Aorta (tissue), 5 donors: ENCODE data around the gene PACSIN2. TPM values are rescaled to one million over a fixed set of nuclear protein-coding genes. Genes with fewer than 3 reads are reported as not detected.

Experiments
- ATAC-seq: fragments of 200-7000 bp; cut with Tn5 transposase; one replicate; pipeline ENCODE4 v1.9.1; 2022; ENCODE audit warnings: moderate library complexity; ENCODE audit not compliant: low FRiP score
- DNase-seq, 2 donors: peaks; one replicate each; pipeline ENCODE4 v3.0.0-alpha.2; 2020
- H3K27ac ChIP-seq, 2 donors: one replicate each; pipeline ENCODE4 v1.5.1; 2013; ENCODE audit warnings: low read length in 2 of 2, mild to moderate bottlenecking in 2 of 2, moderate library complexity in 2 of 2, control low read depth in 1 of 2, inconsistent platforms in 1 of 2, low read depth in 1 of 2
- H3K27me3 ChIP-seq, 2 donors: one replicate each; pipeline ENCODE4 v1.6.1; 2013; ENCODE audit warnings: control low read depth in 1 of 2, low read length in 1 of 2, mild to moderate bottlenecking in 1 of 2, moderate library complexity in 1 of 2; ENCODE audit not compliant: insufficient read depth in 2 of 2, control insufficient read depth in 1 of 2
- H3K36me3 ChIP-seq, 2 donors: one replicate each; pipeline ENCODE4 v1.6.1; 2013; ENCODE audit warnings: control low read depth in 1 of 2, low read length in 1 of 2, mild to moderate bottlenecking in 1 of 2; ENCODE audit not compliant: insufficient read depth in 2 of 2, control insufficient read depth in 1 of 2
- H3K4me1 ChIP-seq, 2 donors: one replicate each; pipeline ENCODE4 v1.6.1; 2013; ENCODE audit warnings: low read length in 2 of 2, control low read depth in 1 of 2, mild to moderate bottlenecking in 1 of 2, moderate library complexity in 1 of 2; ENCODE audit not compliant: insufficient read depth in 2 of 2, control insufficient read depth in 1 of 2
- H3K4me3 ChIP-seq, 2 donors: one replicate each; pipeline ENCODE4 v1.5.1; 2013; ENCODE audit warnings: low read length in 2 of 2, control low read depth in 1 of 2, mild to moderate bottlenecking in 1 of 2
- H3K9me3 ChIP-seq: one replicate; pipeline ENCODE4 v1.6.1; 2013; ENCODE audit warnings: mild to moderate bottlenecking, low read length; ENCODE audit not compliant: control insufficient read depth
- WGBS, 2 donors: extraction: QIAGEN DNeasy Blood & Tissue Kit; methylation state at CpG; one replicate each; pipeline ENCODE4 v1.1.7; 2013; 5-methylcytosine and 5-hydroxymethylcytosine counted together
- intact Hi-C, 2 donors: fragments of 100-400 bp; cut with DNase I; formaldehyde crosslinking; loops; one replicate each; pipeline versions ENCODE4 v1.14.2 to v1.15.0; 2022
- polyA plus RNA-seq, 2 donors: library from polyadenylated mRNA; stranded (reverse); fragments of 200-250 nt; gene quantifications; one replicate each; pipeline ENCODE4 v1.2.3, GENCODE V29; 2013
- total RNA-seq, 2 donors: library from RNA; stranded (reverse); fragmentation: NEBNext Ultra II Directional; extraction: Animal tissue kit (Norgen Biotek cat#: 25700); gene quantifications; one replicate each; pipeline ENCODE4 v1.2.1, GENCODE V29; 2021
- donor health status: healthy with polysubstance abuse.
- donor health status: Bipolar disorder and iron deficiency.
- donor health status: DM: no; HTN: no; CAD: no.
- donor health status: DM: no; HTN: no; CAD: no.
- donor health status: DM: yes; HTN: yes; CAD: no.

The PACSIN2 gene
- total and polyA plus RNA-seq, 4 donors = 50.5 to 127 (median 84.7) TPM

DNA sequence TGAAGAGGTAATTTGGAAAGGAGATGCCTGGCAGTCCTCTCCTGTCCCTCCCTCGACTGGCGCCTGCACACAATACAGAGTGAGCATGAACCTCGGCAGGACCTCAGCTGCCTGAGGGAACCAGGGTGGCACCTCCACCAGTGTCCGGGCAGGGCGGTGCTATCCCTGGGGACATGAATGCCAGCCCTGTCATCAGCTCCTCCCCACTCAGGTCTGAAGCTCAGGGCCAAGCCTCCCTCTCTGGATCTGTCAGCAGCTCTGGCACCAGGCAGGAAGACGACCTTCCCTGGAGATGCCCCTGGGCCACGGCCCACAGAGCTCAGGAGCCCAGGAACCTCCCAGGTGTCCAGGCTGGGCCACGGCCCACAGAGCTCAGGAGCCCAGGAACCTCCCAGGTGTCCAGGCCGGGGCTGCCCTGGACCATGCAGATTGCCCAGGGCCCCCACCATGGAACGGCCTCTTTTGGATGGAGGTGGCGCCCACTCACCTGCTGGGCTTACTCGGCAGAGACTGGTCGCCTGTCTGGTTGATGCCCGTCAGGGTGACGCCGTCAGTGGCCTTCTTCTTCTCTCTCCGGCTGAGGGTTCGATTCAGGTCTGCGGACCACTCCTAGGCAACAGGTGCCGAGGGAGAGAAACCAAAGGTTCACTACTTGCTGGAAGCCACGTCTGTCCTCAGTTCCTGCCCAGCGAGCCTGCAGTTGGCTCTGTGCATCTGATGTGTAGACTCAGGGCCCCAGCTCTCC is 136.2 kb downstream of the PACSIN2 start:
- no peaks in the 10 kb centered on the region for H3K9me3 ChIP-seq
- DNase-seq = no peak
- no peak for ATAC-seq
- H3K27me3 ChIP-seq = no peaks in the 10 kb centered on the region
- H3K4me1 ChIP-seq = no peaks in the 10 kb centered on the region
- intact Hi-C loops = no loop called here
- WGBS, 2 donors = 88 to 91% methylated on average over 22 of the region's 22 CpGs
- H3K27ac ChIP-seq = no peak overlapping the region
- H3K36me3 ChIP-seq = peaks cover 0 to 16% of the 10 kb centered on the region in 2 donors
- H3K4me3 ChIP-seq = no peak overlapping the region

DNA sequence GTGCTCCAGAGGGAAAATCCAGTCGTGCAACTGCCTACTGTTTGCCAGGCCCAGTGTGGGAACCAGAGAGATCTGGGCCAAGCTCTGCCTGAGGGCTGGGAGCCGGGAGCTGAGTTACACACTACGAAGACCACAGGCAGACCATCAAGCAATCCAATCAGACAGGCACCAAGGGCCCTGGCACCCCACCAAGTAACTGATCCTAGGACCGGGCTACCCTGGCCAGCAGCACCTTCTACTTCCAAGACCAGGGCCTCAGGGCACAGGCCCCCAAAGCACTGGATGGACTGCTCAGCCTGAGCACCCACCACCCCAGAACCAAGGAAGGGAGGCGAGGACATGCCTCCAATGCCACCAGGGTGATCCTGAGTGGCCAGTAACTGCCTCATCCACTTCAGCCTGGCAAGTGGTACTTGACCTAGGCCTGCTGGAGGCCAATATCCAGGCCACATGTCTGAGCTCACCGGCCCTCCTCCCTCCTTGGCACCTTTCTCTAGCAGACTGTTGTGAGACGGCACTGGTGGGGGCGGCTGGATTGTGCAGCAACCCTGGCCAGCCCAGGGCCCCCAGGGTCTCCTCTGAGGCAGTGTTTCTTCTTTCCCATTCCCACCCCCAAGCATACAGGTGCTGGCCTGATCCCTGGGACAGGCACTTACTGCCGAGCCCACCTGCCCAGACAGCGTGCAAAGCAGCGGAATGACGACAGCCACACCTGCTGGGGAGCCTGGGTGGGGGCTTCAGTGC is 137.2 kb downstream of the PACSIN2 start:
- DNase-seq (no peak), ATAC-seq (no peak)
- Histone ChIP-seq H3K27ac (no peak overlapping the region), H3K36me3 (peaks cover 0 to 15% of the 10 kb centered on the region in 2 donors), H3K9me3 (no peaks in the 10 kb centered on the region), H3K27me3 (no peaks in the 10 kb centered on the region), H3K4me3 (no peak overlapping the region), H3K4me1 (no peaks in the 10 kb centered on the region)
- intact Hi-C loops = no loop called here
- 71 to 73% methylated on average over 12 of the region's 12 CpGs for WGBS, 2 donors

DNA sequence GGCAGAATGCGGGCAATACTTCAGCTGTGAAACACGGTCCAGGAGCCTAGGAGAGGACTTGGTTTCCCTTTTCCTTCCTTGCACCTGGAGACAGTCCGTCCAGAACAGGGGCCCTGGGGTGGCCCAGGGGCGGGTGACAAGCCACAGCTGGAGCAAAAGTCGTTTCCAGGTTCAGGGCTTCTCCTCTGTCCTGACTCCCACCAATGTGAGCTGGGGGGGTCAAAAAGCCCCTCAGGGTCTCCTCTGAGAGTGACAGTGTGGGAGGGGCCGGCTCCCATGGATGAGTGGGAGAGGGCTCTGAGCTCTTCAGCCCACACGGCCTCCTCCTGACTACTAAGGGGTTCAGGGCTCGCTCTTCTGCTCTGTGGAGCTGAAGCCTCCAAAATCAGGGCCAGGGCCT is 137.8 kb downstream of the PACSIN2 start:
- 77 to 83% methylated on average over 8 of the region's 8 CpGs for WGBS, 2 donors
- no peak for DNase-seq

DNA sequence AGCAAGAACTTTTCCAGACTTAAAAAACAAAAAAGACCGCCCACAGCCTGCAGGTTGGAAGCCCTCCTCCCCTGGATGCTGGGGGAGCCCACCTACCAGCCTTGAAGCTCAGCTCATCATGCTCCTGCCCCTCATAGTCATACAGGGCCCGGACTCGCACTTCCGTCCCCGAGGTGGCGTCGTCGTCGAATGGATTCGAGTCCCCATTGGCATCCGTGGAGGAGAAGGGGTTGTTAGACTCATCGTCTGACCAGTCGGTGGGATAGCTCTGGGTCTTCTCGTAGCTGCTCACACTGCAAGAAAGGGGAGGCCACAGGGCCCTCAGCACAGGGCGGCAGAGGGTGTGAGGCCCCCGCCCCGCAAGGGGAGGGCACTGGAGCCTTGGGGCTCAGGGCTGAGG is 138.9 kb downstream of the PACSIN2 start:
- DNase-seq (no peak), ATAC-seq (no peak)
- intact Hi-C loops = no loop called here
- H3K4me3 ChIP-seq = no peak overlapping the region
- peaks cover 0 to 18% of the 10 kb centered on the region in 2 donors for H3K36me3 ChIP-seq
- H3K27me3 ChIP-seq = no peaks in the 10 kb centered on the region
- H3K27ac ChIP-seq = no peak overlapping the region
- WGBS, 2 donors = 92 to 96% methylated on average over 17 of the region's 17 CpGs
- no peaks in the 10 kb centered on the region for H3K9me3 ChIP-seq
- H3K4me1 ChIP-seq = no peaks in the 10 kb centered on the region

More for the DNA sequence above, 137.8 kb downstream of the PACSIN2 start:
- H3K9me3 ChIP-seq = no peaks in the 10 kb centered on the region
- H3K4me3 ChIP-seq = no peak overlapping the region
- ATAC-seq = no peak
- H3K27me3 ChIP-seq = no peaks in the 10 kb centered on the region
- intact Hi-C loops = no loop called here
- H3K27ac ChIP-seq = no peak overlapping the region
- H3K36me3 ChIP-seq = peaks cover 0 to 15% of the 10 kb centered on the region in 2 donors
- H3K4me1 ChIP-seq = no peaks in the 10 kb centered on the region

DNA sequence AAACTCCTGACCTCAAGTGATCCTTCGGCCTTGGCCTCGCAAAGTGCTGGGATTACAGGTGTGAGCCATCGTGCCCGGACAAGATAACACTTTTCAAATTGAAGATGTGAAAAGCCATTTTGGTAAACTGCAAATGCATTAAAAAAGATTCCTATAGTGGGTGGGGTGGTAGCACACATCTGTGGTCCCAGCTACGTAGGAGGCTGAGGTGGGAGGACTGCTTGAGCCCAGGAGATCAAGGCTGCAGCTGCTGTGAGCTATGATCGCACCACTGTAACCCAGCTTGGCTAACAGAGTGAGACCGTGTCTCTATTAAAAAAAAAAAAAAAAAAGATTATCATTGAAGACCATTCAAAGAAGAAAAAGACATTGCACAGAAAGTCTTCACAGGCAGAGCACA is 140.9 kb downstream of the PACSIN2 start:
- Histone ChIP-seq H3K9me3 (no peaks in the 10 kb centered on the region), H3K36me3 (peaks cover 0 to 16% of the 10 kb centered on the region in 2 donors), H3K27ac (no peak overlapping the region), H3K4me3 (no peak overlapping the region), H3K27me3 (no peaks in the 10 kb centered on the region), H3K4me1 (no peaks in the 10 kb centered on the region)
- ATAC-seq = no peak
- 95 to 96% methylated on average over 7 of the region's 7 CpGs for WGBS, 2 donors
- intact Hi-C loops = no loop called here
- no peak for DNase-seq

DNA sequence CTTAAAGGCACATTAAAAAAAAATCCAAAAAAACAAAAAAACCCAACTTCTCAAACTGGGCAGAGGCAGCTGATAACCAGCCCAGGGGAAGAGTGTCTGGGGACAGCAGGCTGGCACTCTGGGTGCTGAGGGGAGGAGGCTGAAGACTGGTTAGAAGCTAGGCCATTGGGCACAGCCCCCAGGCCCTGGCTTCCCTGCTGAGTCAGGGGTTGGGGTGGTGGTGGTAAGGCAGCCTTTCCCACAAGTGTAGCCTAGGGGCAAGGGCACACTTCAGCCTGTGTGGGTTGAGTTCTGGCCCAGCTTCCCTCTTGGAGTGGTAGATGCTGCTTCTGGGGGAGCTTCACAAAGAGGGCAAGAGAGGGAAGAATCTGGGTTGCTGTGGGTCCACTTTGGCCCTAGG is 141.6 kb downstream of the PACSIN2 start:
- ATAC-seq = no peak
- no peaks in the 10 kb centered on the region for H3K4me1 ChIP-seq
- no peak overlapping the region for H3K4me3 ChIP-seq
- peaks cover 0 to 16% of the 10 kb centered on the region in 2 donors for H3K36me3 ChIP-seq
- intact Hi-C loops = no loop called here
- H3K27me3 ChIP-seq = no peaks in the 10 kb centered on the region
- H3K27ac ChIP-seq = no peak overlapping the region
- no peaks in the 10 kb centered on the region for H3K9me3 ChIP-seq
- DNase-seq = no peak

DNA sequence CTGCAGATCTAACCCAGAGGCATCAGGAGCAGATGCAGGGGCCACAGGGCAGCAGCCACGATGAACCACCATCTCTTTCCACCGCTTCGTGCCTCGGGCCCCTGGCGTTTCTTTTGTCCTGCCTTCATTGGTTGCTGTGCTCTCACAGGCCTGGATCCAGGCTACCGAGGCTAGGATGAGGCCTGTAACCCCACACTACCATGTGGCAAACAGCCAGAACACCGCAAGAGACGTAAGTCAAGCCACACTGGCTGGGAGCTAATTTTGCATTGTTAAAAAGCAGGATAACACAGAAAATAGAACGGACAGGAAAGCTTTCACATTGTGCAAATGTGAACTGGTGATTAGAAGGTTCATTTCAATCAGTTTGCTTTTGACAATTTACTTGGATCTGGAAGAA is 142.1 kb downstream of the PACSIN2 start:
- H3K36me3 ChIP-seq = peaks cover 0 to 13% of the 10 kb centered on the region in 2 donors
- no peak for ATAC-seq

DNA sequence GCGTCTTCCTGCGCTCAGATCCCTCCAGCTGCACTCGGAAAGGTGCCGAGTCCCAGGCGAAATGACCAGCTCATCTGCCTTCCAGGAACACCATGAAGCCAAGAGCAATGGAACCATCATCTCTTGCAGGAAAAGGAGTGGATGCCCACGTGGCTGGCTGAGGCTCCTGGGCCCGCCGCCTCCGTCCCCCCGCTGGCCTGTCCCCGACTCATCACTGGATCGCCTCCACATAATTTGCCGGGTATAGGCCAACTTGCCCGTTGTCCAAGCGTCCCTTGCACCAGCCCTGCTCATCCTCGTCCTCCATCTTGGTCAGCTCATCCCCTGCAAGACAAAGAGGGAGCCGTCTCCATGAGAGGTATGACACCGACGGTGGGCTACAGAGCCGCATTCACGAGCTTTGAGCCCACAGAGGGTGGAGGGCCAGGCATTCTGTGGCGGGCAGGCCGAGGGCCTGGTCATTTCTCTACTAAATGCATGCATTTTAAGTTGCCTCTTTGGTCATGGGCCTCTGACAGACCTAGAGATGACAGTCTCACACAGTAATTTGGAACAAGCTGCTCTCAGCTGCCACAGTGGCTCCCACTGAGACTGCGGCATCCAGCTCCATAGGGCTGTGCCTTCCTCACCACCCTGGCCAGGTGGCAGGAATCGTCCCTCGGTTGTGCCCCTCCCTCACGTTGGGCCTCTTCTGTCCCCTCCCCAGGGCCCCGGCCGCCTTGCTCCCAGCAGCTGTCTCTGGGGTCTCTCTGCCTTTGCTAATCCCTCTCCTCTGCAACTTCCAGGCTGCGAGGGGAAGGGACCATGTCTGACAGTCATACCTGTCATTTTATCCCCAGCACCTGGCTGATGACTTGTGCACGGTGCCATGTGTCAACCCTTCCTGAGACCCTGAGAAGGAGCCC is 143.6 kb downstream of the PACSIN2 start:
- H3K4me3 ChIP-seq = no peak overlapping the region
- intact Hi-C loops = no loop called here
- 92 to 93% methylated on average over 31 of the region's 31 CpGs for WGBS, 2 donors
- DNase-seq (no peak), ATAC-seq (no peak)
- peaks cover 0 to 10% of the 10 kb centered on the region in 2 donors for H3K36me3 ChIP-seq
- no peaks in the 10 kb centered on the region for H3K4me1 ChIP-seq
- no peaks in the 10 kb centered on the region for H3K9me3 ChIP-seq
- no peak overlapping the region for H3K27ac ChIP-seq
- H3K27me3 ChIP-seq = no peaks in the 10 kb centered on the region

More for the DNA sequence above, 142.1 kb downstream of the PACSIN2 start:
- no peak for DNase-seq
- H3K4me3 ChIP-seq = no peak overlapping the region
- intact Hi-C loops = no loop called here
- H3K27ac ChIP-seq = no peak overlapping the region
- no peaks in the 10 kb centered on the region for H3K9me3 ChIP-seq
- H3K27me3 ChIP-seq = no peaks in the 10 kb centered on the region
- no peaks in the 10 kb centered on the region for H3K4me1 ChIP-seq
- WGBS, 2 donors = 70 to 72% methylated on average over 9 of the region's 9 CpGs
